HG03095 (cell line): Measurements from ENCODE around the gene NRBF2.
"Not testable (repeated sequence)": the region's sequence is repeated elsewhere in the genome, so short reads cannot be mapped to it uniquely, and the experiment has no call there.

Experiments used
- ATAC-seq: cut with Tn5 transposase; IDR thresholded peaks from one replicate; pipeline ENCODE4 v1.9.1; 2021; ENCODE audit warnings: moderate library complexity; ENCODE audit not compliant: unreplicated experiment

NRBF2 gene

DNA sequence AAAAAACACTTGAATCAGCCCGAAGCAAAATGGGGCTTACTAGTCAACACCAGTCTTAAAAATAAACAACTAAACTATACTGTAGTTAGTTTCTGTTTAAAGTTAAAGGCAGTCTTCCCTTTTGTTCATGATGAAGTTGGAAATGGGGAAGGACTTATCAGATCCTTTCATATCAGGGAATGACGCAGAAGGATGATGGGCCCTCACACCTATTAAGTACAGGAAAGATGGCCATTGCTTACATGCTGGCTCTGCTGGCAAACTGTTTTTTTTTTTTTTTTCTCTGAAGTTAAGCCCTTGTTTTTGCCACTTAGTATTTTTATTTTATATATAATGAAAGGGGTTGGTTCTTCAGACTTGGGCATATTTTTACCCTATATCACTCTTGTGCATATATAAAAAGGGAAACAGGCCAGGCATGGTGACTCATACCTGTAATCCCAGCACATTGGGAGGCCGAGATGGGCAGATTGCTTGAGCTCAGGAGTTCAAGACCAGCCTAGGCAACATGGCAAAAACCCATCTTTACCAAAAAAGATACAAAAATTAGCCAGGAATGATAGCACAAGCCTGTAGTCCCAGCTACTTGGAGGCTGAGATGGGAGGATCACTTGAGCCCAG lies 16.6 kb upstream of the NRBF2 start:
- no peak for ATAC-seq

DNA sequence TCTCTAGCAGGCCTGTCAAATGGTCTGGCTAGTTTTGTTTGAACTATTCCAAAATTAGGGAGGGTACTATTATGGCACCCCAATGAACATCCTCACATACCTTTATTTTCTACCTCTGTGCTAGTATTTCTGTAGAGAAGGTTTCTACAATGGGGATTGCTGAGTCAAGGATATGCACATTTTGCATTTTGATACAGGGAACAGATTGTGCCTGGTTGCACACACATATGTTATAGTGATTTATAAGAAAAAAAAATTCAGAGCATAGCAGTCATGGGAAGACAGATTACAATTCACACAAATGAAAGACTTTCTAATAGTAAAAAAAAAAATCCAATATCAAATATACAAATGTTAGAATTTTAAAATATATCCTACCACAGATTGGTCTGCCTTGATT lies 14.1 kb upstream of the NRBF2 start:
- no peak for ATAC-seq

- ATAC-seq, result no peak
These were observed 12.6 kb upstream of the NRBF2 start for GRCh38 chr10:63120554-63120953.

GRCh38 chr10:63123727-63124362 lies 9.3 kb upstream of the NRBF2 start:
- no peak for ATAC-seq

GRCh38 chr10:63125459-63125858 lies 7.7 kb upstream of the NRBF2 start:
- no peak for ATAC-seq

DNA sequence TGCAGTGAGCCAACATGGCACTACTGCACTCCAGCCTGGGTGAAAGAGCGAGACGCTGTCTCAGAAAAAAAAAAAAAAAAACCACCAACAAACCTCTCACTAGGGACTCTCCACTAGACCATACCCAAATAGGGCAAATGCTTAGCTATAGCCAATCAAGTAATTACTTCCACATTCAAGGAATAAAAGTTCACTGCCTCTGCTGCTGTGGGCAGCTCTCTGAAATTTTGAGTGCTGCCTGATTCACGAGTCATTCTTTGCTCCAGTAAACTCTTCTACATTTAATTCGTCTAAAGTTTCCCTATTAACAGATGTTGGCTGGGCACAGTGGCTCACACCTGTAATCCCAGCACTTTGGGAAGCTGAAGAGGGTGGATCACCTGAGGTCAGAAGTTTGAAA lies 4.7 kb upstream of the NRBF2 start:
- ATAC-seq, result no peak

DNA sequence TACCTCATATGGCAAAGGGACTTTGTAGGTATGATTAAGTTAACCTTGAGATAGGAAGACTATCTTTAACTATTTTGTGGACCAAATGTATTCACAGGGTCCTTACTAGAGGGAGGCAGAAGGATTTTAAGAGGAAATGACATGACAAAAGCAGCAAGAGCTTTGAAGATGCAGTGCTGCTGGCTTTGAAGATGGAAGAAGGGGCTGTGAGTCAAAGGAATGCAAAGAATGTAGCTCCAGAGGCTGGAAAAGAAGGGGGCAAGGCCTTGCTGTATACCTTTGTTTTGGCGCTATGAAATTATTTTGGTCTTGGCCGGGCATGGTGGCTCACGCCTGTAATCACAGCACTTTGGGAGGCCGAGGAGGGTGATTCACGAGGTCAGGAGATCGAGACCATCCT lies 3.2 kb upstream of the NRBF2 start:
- ATAC-seq, result no peak

DNA sequence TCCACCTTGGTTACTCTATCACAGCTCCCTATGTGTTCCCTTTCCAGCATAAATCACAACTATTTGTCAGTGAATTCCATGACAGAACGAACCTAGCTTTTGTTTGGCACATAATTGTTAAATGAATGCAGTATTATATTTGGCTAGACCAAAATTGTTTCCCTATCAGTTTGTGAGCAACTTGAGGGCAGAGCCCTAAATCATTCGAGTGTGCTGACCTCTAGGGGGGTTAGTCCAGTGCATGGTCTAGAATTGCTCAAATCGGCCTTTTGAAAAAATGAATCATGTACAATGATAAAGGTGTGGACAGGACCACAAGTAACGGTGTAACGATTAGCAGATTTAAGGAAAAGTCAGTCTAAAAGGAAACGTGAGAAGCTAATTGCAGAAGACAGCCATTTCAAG lies 475 bp upstream of the NRBF2 start:
- ATAC-seq, result no peak

GRCh38 chr10:63133821-63134557 lies 861 bp downstream of the NRBF2 start:
- no peak for ATAC-seq

DNA sequence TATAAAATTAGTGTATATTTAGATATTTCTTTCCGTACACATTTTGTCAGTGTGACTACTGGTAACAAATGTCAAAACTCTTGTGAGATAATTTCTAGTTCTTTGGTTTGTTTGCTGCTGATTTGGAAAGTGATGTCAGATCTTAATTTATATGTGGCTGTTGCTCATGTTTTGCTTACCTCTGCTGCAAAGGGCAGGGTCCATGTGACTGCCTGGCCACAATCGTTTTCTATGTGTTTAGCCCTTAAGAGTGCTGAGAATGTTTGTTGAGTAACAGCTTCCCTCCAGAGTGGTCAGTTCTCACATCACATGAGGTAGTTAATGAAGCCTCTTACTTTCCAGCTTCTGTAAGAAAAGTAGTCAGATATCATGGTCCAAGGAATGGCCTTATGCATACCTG lies 4.2 kb downstream of the NRBF2 start:
- no peak for ATAC-seq

- ATAC-seq, result no peak
These were observed 6.9 kb downstream of the NRBF2 start for GRCh38 chr10:63140077-63140476.

- no peak for ATAC-seq
These were observed 9.0 kb downstream of the NRBF2 start for GRCh38 chr10:63142136-63142535.

GRCh38 chr10:63143987-63144386 lies 10.9 kb downstream of the NRBF2 start:
- no peak for ATAC-seq

GRCh38 chr10:63145782-63146181 lies 12.7 kb downstream of the NRBF2 start:
- no peak for ATAC-seq

- ATAC-seq, result no peak
These were observed 13.4 kb downstream of the NRBF2 start for GRCh38 chr10:63146503-63146902.

GRCh38 chr10:63150745-63151144 lies 17.6 kb downstream of the NRBF2 start:
- no peak for ATAC-seq

- ATAC-seq, result not testable (repeated sequence)
These were observed 20.9 kb downstream of the NRBF2 start for GRCh38 chr10:63153868-63154545.

DNA sequence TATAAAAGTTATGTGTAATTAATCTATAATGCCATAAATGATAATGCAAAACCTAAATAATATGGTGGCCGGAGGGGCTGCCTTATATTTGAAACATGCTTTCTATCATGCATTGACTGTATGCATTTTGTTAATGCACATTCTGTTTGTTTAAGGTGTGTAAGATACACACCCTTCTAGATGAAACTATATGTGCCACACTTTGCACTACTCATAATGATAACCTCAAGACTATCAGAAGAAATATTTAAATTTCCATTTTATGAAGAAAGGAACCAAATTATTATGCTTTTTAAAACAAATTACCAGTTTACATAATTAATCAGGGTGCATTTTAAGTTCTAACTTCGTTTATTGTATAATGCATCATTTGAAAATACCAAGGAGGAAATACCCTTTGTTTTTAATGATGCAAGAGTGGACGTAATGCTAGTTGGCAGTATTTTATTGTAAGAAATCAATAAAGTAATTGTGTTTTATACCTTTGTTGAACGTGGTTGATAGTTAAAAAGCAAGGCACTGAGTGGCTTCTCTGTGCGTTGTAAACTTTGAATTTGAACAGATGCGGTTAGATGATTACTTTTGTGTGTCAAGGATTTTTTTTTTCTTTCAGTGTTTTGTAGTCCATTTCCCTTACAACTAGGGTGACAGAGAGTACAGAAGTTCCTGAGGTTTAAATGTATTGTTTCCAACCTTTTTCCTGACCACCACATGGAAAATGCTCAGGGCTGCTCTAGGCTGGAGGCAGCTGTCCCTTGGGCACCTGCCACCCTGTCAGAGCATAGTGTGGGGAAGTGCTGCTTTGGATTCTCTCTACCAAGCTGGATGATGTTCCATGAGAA lies 21.6 kb downstream of the NRBF2 start:
- ATAC-seq, result no peak

- no peak for ATAC-seq
These were observed 22.4 kb downstream of the NRBF2 start for GRCh38 chr10:63155388-63156020.

DNA sequence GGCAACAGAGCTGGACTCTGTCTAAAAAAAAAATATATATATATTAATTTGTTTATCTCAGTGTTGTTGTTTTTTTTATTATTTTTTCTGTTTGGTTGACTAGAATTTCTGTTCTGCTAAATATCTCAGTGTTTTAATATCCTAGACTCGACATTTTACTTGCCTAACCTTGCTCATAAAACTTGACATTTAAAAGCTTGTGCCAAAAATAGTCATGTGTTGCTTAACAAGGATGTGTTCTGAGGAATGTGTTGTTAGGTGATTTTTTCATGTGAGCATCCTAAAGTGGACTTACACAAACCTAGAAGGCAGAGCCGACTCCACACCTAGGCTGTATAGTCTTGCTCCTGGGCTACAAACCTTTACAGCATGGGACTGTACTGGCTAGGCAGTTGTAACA lies 23.1 kb downstream of the NRBF2 start:
- ATAC-seq, result no peak
